Smooth muscle cell (in vitro differentiated cells): ENCODE data around the gene DMRT1. TPM values are rescaled to one million over a fixed set of nuclear protein-coding genes. Genes with fewer than 3 reads are reported as not detected.

Source experiments
- DNase-seq: peaks from one replicate; lab custom pipeline; 2025; ENCODE audit not compliant: unreplicated experiment; lab: John Stamatoyannopoulos, UW
- H2AFZ ChIP-seq: fragments of 200-600 bp; sonication (generic); 2 replicates; pipeline ENCODE4 v1.6.0; 2016; ENCODE audit warnings: antibody characterized with exemption, low read depth, mild to moderate bottlenecking
- H3F3A ChIP-seq: fragments of 200-600 bp; sonication (generic); 2 replicates; pipeline ENCODE4 v1.6.0; 2017; ENCODE audit warnings: antibody characterized with exemption, low read depth
- H3K27ac ChIP-seq: fragments of 200-600 bp; sonication (generic); 2 replicates; pipeline ENCODE4 v1.5.1; 2016; ENCODE audit warnings: low read depth, mild to moderate bottlenecking
- H3K27me3 ChIP-seq: fragments of 200-600 bp; sonication (generic); 2 replicates; pipeline ENCODE4 v1.6.1; 2016; ENCODE audit warnings: low read depth, mild to moderate bottlenecking
- H3K36me3 ChIP-seq: fragments of 200-600 bp; sonication (generic); 2 replicates; pipeline ENCODE4 v1.5.1; 2016; ENCODE audit warnings: low read depth
- H3K4me1 ChIP-seq: fragments of 200-600 bp; sonication (generic); 2 replicates; pipeline ENCODE4 v1.5.1; 2016; ENCODE audit warnings: low read depth
- H3K4me2 ChIP-seq: fragments of 200-600 bp; sonication (generic); 2 replicates; pipeline ENCODE4 v1.6.0; 2016; ENCODE audit warnings: mild to moderate bottlenecking
- H3K4me3 ChIP-seq: fragments of 200-600 bp; sonication (generic); 2 replicates; pipeline ENCODE4 v1.5.1; 2016; ENCODE audit warnings: mild to moderate bottlenecking
- H3K79me2 ChIP-seq: fragments of 200-600 bp; sonication (generic); 2 replicates; pipeline ENCODE4 v1.6.0; 2016; ENCODE audit warnings: low read depth, mild to moderate bottlenecking
- H3K9ac ChIP-seq: fragments of 200-600 bp; sonication (generic); 2 replicates; pipeline ENCODE4 v1.6.0; 2016; ENCODE audit warnings: low read depth
- H3K9me3 ChIP-seq: fragments of 200-600 bp; sonication (generic); replicated peaks from 2 replicates; pipeline ENCODE4 v1.5.1; 2016; ENCODE audit warnings: low read depth
- H4K20me1 ChIP-seq: fragments of 200-600 bp; sonication (generic); 2 replicates; pipeline ENCODE4 v1.6.0; 2016; ENCODE audit warnings: low read depth
- CTCF ChIP-seq: fragments of 200-600 bp; sonication (generic); IDR thresholded peaks from 2 replicates; pipeline ENCODE4 v1.5.1; 2017; ENCODE audit warnings: borderline replicate concordance, mild to moderate bottlenecking, antibody characterized with exemption; ENCODE audit not compliant: insufficient read depth, poor library complexity, severe bottlenecking
- WGBS: methylation state at CpG from one replicate; pipeline ENCODE4 v1.1.7; 2016; ENCODE audit warnings: low lambda C conversion rate; 5-methylcytosine and 5-hydroxymethylcytosine counted together
- polyA plus RNA-seq: library from polyadenylated mRNA; unstranded; fragments of >200 nt; fragmentation: Nextera tagmentation; extraction: Ambion mirVana; gene quantifications from 2 replicates; pipeline ENCODE4 v1.2.1, GENCODE V29; 2016
- total RNA-seq: library from RNA; depleted of rRNA; stranded (reverse); fragments of >200 nt; gene quantifications from 2 replicates; pipeline ENCODE4 v1.2.3, GENCODE V29; 2014

DMRT1 gene
- total and polyA plus RNA-seq, 2 experiments from 2014 or later, result 0.58 TPM; not detected in 1

- Histone ChIP-seq H2AFZ (no peak overlapping the region), H3K36me3 (no peaks in the 10 kb centered on the region), H3K27ac (no peak overlapping the region), H3K27me3 (no peaks in the 10 kb centered on the region), H3K4me2 (no peak overlapping the region), H3K4me1 (no peaks in the 10 kb centered on the region), H3K79me2 (no peaks in the 10 kb centered on the region), H4K20me1 (no peaks in the 10 kb centered on the region), H3K9me3 (no peaks in the 10 kb centered on the region), H3K4me3 (no peak overlapping the region), H3K9ac (no peak overlapping the region), H3F3A (no peaks in the 10 kb centered on the region)
- WGBS, result 71% methylated on average over 3 of the region's 3 CpGs
- no peak for DNase-seq
- TF ChIP-seq CTCF, result no peak
These were observed 36.3 kb upstream of the DMRT1 start for GRCh38 chr9:805151-805550.

GRCh38 chr9:806285-807156 lies 35.0 kb upstream of the DMRT1 start:
- TF ChIP-seq CTCF, result peak; percentile 67
- no peaks in the 10 kb centered on the region for H3K36me3 ChIP-seq
- no peaks in the 10 kb centered on the region for H3K9me3 ChIP-seq
- no peaks in the 10 kb centered on the region for H3K4me1 ChIP-seq
- H3K4me2 ChIP-seq, result no peak overlapping the region
- H3K4me3 ChIP-seq, result no peak overlapping the region
- no peak for DNase-seq
- H4K20me1 ChIP-seq, result no peaks in the 10 kb centered on the region
- no peak overlapping the region for H2AFZ ChIP-seq
- no peak overlapping the region for H3K9ac ChIP-seq
- no peaks in the 10 kb centered on the region for H3K79me2 ChIP-seq
- H3K27me3 ChIP-seq, result no peaks in the 10 kb centered on the region
- H3F3A ChIP-seq, result no peaks in the 10 kb centered on the region
- 60% methylated on average over 8 of the region's 8 CpGs for WGBS
- no peak overlapping the region for H3K27ac ChIP-seq

- no peak overlapping the region for H3K9ac ChIP-seq
- WGBS, result 89% methylated on average over 6 of the region's 6 CpGs
- H3K4me3 ChIP-seq, result no peak overlapping the region
- no peaks in the 10 kb centered on the region for H3K36me3 ChIP-seq
- H3K4me2 ChIP-seq, result no peak overlapping the region
- H3K4me1 ChIP-seq, result no peaks in the 10 kb centered on the region
- H3K79me2 ChIP-seq, result no peaks in the 10 kb centered on the region
- no peak for DNase-seq
- H3K27ac ChIP-seq, result no peak overlapping the region
- TF ChIP-seq CTCF, result no peak
- H4K20me1 ChIP-seq, result no peaks in the 10 kb centered on the region
- H3K9me3 ChIP-seq, result no peaks in the 10 kb centered on the region
- H3F3A ChIP-seq, result no peaks in the 10 kb centered on the region
- no peak overlapping the region for H2AFZ ChIP-seq
- no peaks in the 10 kb centered on the region for H3K27me3 ChIP-seq
These were observed 30.4 kb upstream of the DMRT1 start for GRCh38 chr9:811106-811531.

GRCh38 chr9:818958-819357 lies 22.5 kb upstream of the DMRT1 start:
- H3K4me2 ChIP-seq, result no peak overlapping the region
- H2AFZ ChIP-seq, result no peak overlapping the region
- no peaks in the 10 kb centered on the region for H3K9me3 ChIP-seq
- no peaks in the 10 kb centered on the region for H3K36me3 ChIP-seq
- H3K4me1 ChIP-seq, result no peaks in the 10 kb centered on the region
- no peak overlapping the region for H3K4me3 ChIP-seq
- H3F3A ChIP-seq, result no peaks in the 10 kb centered on the region
- 58% methylated on average over 3 of the region's 3 CpGs for WGBS
- no peaks in the 10 kb centered on the region for H4K20me1 ChIP-seq
- H3K27ac ChIP-seq, result no peak overlapping the region
- no peaks in the 10 kb centered on the region for H3K79me2 ChIP-seq
- no peak for TF ChIP-seq CTCF
- H3K27me3 ChIP-seq, result no peaks in the 10 kb centered on the region
- no peak overlapping the region for H3K9ac ChIP-seq
- DNase-seq, result no peak
